Measurements from ENCODE around the gene PRSS53.

Gene PRSS53

DNA sequence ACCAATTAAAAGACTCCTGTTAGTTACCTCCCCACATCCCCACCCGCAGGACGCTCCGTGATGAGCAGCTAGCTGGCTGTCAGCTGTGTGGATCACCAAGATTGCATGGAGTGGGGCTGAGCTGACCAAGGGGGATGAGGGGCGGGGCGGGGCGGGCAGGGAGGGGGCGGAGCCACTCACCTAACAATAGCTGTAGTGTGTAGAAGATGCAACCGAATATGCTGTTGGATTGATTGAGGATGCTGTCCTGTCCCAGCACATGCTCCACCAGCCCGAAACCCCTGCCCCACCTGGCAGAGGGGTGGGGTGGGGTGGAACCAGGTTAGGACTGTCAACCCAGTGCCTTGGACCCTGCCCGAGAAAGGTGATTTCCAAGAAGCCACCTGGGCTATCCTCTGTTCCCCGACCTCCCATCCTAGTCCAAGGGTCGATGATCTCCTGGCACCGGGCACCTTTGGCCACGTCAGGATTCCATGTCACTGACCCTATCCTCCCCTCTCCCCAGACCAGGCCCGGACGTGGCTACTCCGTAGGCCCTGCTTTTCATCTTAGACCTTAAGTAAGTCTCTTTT, 4.5 kb upstream of the PRSS53 start:
- no peaks in the 10 kb centered on the region for H3K36me3 ChIP-seq (replicated peaks; ENCODE audit: insufficient read depth, low read length)
- H3F3A ChIP-seq (ENCODE audit: insufficient read depth, low read length), result peaks cover 4% of the 10 kb centered on the region
- peak overlapping the region; percentile 93; the same call in 1 of the 2 replicates for H3K4me2 ChIP-seq (ENCODE audit: low read depth, low read length)
- H3K27me3 ChIP-seq (replicated peaks; ENCODE audit: insufficient read depth, low read length), result peaks cover 4% of the 10 kb centered on the region
- peaks cover 20% of the 10 kb centered on the region for H3K79me2 ChIP-seq (ENCODE audit: low read length)
- H3K9me2 ChIP-seq (replicated peaks; ENCODE audit: insufficient read depth, low read length), result no peaks in the 10 kb centered on the region
- TF ChIP-seq EZH2 (optimal IDR thresholded peaks at IDR 0.05; ENCODE audit: low read depth, low read length) (no peak), EZH2phosphoT487 (IDR thresholded peaks at IDR 0.05; ENCODE audit: low read length) (no peak)
- TF ChIP-seq, protein P1, sequence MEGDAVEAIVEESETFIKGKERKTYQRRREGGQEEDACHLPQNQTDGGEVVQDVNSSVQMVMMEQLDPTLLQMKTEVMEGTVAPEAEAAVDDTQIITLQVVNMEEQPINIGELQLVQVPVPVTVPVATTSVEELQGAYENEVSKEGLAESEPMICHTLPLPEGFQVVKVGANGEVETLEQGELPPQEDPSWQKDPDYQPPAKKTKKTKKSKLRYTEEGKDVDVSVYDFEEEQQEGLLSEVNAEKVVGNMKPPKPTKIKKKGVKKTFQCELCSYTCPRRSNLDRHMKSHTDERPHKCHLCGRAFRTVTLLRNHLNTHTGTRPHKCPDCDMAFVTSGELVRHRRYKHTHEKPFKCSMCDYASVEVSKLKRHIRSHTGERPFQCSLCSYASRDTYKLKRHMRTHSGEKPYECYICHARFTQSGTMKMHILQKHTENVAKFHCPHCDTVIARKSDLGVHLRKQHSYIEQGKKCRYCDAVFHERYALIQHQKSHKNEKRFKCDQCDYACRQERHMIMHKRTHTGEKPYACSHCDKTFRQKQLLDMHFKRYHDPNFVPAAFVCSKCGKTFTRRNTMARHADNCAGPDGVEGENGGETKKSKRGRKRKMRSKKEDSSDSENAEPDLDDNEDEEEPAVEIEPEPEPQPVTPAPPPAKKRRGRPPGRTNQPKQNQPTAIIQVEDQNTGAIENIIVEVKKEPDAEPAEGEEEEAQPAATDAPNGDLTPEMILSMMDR (IDR thresholded peaks at IDR 0.05; ENCODE audit: low read length), result no peak
- no peaks in the 10 kb centered on the region for H3K4me1 ChIP-seq (ENCODE audit: low read length)
- H4K20me1 ChIP-seq (ENCODE audit: insufficient read depth, low read length), result no peaks in the 10 kb centered on the region
- H3K27ac ChIP-seq (ENCODE audit: low read length), result no peak overlapping the region
- H3K4me3 ChIP-seq (ENCODE audit: low read length), result no peak overlapping the region
- H3K9ac ChIP-seq (ENCODE audit: low read length), result no peak overlapping the region
- H3K9me3 ChIP-seq (replicated peaks; ENCODE audit: insufficient read depth, low read length), result no peaks in the 10 kb centered on the region
- no peak overlapping the region for H2AFZ ChIP-seq (ENCODE audit: low read length)
- DNase-seq, result no peak

DNA sequence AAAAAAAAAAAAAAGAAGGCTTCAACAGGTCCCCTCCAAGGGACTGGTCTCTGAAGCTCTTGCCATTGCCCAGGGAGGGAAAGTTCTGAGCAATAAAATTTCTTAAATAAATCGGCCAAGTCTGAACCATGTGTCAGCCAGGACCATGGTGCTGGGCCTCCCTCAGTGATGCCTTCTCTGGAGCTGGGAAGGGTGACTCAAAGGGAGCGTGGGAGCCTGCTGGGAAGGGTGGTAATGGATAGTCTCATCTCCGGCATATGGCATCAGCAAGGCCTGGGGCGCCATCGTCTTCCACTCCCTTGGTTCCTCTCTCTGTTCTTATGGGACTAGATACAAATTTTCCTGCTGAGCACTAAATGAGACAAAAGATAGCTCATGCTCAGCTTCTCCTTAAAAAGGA, 3.6 kb upstream of the PRSS53 start:
- H3K9me3 ChIP-seq (replicated peaks; ENCODE audit: insufficient read depth, low read length), result no peaks in the 10 kb centered on the region
- no peaks in the 10 kb centered on the region for H3K4me1 ChIP-seq (ENCODE audit: low read length)
- H3K4me2 ChIP-seq (ENCODE audit: low read depth, low read length), result no peak overlapping the region
- no peaks in the 10 kb centered on the region for H3K27me3 ChIP-seq (replicated peaks; ENCODE audit: insufficient read depth, low read length)
- DNase-seq, result no peak
- peaks cover 4% of the 10 kb centered on the region for H3F3A ChIP-seq (ENCODE audit: insufficient read depth, low read length)
- H3K9ac ChIP-seq (ENCODE audit: low read length), result no peak overlapping the region
- H3K9me2 ChIP-seq (replicated peaks; ENCODE audit: insufficient read depth, low read length), result no peaks in the 10 kb centered on the region
- no peak overlapping the region for H2AFZ ChIP-seq (ENCODE audit: low read length)
- no peaks in the 10 kb centered on the region for H4K20me1 ChIP-seq (ENCODE audit: insufficient read depth, low read length)
- TF ChIP-seq, protein P1 (IDR thresholded peaks at IDR 0.05; ENCODE audit: low read length), result no peak
- no peak for TF ChIP-seq EZH2 (optimal IDR thresholded peaks at IDR 0.05; ENCODE audit: low read depth, low read length)
- no peak for TF ChIP-seq EZH2phosphoT487 (IDR thresholded peaks at IDR 0.05; ENCODE audit: low read length)
- H3K4me3 ChIP-seq (ENCODE audit: low read length), result no peak overlapping the region
- no peaks in the 10 kb centered on the region for H3K36me3 ChIP-seq (replicated peaks; ENCODE audit: insufficient read depth, low read length)
- no peak overlapping the region for H3K27ac ChIP-seq (ENCODE audit: low read length)
- peaks cover 20% of the 10 kb centered on the region for H3K79me2 ChIP-seq (ENCODE audit: low read length)

DNA sequence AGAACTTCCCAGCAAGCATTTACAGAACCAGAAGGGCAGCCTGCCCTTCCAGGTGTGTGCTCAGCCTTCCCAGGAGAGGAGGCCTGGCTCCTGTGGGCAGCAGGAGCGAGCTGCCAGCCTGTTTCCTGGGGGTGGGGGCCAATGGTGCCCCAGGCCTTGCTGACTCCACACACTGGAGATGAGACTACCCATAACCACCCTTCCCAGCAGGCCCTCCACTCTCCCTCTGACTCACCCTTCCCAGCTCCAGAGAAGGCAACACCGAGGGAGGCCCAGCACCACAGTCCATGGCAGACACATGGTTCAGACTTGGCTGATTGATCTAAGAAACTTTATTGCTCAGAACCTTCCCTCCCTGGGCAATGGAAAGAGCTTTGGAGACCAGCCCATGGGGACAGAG, 1.8 kb upstream of the PRSS53 start:
- Histone ChIP-seq H4K20me1 (ENCODE audit: insufficient read depth, low read length) (no peaks in the 10 kb centered on the region), H2AFZ (ENCODE audit: low read length) (no peak overlapping the region), H3K27ac (ENCODE audit: low read length) (no peak overlapping the region), H3K4me2 (ENCODE audit: low read depth, low read length) (no peak overlapping the region), H3K9me3 (replicated peaks; ENCODE audit: insufficient read depth, low read length) (no peaks in the 10 kb centered on the region), H3F3A (ENCODE audit: insufficient read depth, low read length) (peaks cover 4% of the 10 kb centered on the region), H3K36me3 (replicated peaks; ENCODE audit: insufficient read depth, low read length) (no peaks in the 10 kb centered on the region), H3K27me3 (replicated peaks; ENCODE audit: insufficient read depth, low read length) (no peaks in the 10 kb centered on the region), H3K9me2 (replicated peaks; ENCODE audit: insufficient read depth, low read length) (no peaks in the 10 kb centered on the region), H3K79me2 (ENCODE audit: low read length) (peaks cover 20% of the 10 kb centered on the region), H3K4me1 (ENCODE audit: low read length) (no peaks in the 10 kb centered on the region), H3K4me3 (ENCODE audit: low read length) (no peak overlapping the region), H3K9ac (ENCODE audit: low read length) (no peak overlapping the region)
- TF ChIP-seq, protein P1 (IDR thresholded peaks at IDR 0.05; ENCODE audit: low read length), result no peak
- TF ChIP-seq EZH2 (optimal IDR thresholded peaks at IDR 0.05; ENCODE audit: low read depth, low read length), result no peak
- TF ChIP-seq EZH2phosphoT487 (IDR thresholded peaks at IDR 0.05; ENCODE audit: low read length), result no peak
- no peak for DNase-seq
